Measurements from ENCODE around the gene CUL5. TPM values are rescaled to one million over a fixed set of nuclear protein-coding genes. Genes with fewer than 3 reads are reported as not detected.
"Not testable (repeated sequence)": the region's sequence is repeated elsewhere in the genome, so short reads cannot be mapped to it uniquely, and the experiment has no call there.

CUL5 gene
- total RNA-seq, 1 donor from 2014 or later = 28.7 TPM

DNA sequence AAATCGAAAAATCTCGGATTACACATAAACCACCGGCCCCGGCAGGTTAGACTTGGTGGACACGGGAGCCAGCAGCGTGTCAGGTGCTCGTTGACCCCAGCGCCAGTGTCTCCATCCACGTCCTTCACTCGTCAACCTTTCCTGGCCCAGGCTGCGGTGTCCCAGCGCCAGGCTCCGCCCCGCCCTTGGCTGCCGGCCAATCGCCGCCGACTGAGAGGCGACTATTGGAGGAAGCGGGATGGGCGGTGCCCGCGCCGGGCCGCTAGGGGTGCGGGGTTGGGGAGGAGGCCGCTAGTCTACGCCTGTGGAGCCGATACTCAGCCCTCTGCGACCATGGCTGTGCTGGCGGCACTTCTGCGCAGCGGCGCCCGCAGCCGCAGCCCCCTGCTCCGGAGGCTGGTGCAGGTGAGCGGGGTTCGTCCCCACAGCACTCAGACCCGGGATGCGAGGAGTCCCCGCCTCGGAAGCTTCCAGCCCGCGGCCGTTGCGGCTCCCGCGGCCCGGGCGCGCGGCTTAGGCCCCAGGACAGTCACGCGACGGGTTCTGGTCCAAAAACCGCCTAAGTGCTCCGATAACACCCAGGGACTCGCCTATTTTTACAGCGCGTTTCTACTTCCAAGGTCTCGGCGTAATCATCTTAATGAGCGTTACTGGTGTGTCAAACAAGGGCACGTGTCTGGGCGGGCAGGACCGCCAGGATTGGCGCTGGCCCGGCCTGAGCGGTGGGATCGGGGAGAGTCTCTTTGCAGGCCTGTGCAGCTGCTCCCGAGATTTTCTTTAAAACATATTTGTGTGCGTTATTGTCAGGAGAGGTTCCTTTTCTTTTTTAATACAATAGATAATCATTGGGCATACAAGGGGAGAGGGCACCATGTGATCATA, 112.8 kb downstream of the CUL5 start, which contains the start of gene ACAT1:
ACAT1 (plus strand) TSS at position 294 of the 882 bp plus-strand sequence; CDS start at position 334, 40 bp downstream.
- Histone ChIP-seq H3K4me3 (ENCODE audit: low read depth, low read length) (peak within 1 kb of the TSS; percentile 64), H3K27me3 (ENCODE audit: control insufficient read depth, insufficient read depth, low read length) (no peaks in the 10 kb centered on the region), H3K36me3 (ENCODE audit: control insufficient read depth, insufficient read depth, low read length) (no peaks in the 10 kb centered on the region)
- DNase-seq (ENCODE audit: low read depth) = peak; percentile 74
- TF ChIP-seq CTCF (IDR thresholded peaks at IDR 0.05; ENCODE audit: insufficient read depth, low read length, severe bottlenecking) = peak; percentile 21
- FAIRE-seq = no peak

GRCh38 chr11:108122166-108122628, 113.5 kb downstream of the CUL5 start:
- no peaks in the 10 kb centered on the region for H3K36me3 ChIP-seq (ENCODE audit: control insufficient read depth, insufficient read depth, low read length)
- no peaks in the 10 kb centered on the region for H3K27me3 ChIP-seq (ENCODE audit: control insufficient read depth, insufficient read depth, low read length)
- peak overlapping the region; percentile 64 for H3K4me3 ChIP-seq (ENCODE audit: low read depth, low read length)
- DNase-seq (ENCODE audit: low read depth) (no peak), FAIRE-seq (no peak)
- no peak for TF ChIP-seq CTCF (IDR thresholded peaks at IDR 0.05; ENCODE audit: insufficient read depth, low read length, severe bottlenecking)

DNA sequence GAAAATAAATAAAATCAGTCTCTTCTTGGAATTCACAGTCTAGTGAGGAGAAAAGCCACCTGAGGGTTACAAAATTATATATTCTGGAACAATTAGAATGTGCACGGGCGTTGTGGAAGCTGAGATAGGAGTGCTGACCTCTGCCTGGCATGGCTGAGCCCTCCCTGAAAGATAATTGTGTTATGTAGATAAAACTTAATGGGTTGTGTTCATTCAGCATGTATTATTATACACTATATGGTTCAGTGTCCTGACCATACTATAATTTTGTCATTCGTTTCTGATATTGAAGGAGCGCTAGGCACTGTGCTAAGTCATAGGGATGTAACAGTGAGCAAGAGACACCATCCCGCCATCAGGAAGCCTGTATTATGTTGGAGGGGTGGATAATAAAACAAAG, 116.4 kb downstream of the CUL5 start:
- DNase-seq (ENCODE audit: low read depth) (no peak), FAIRE-seq (no peak)
- no peaks in the 10 kb centered on the region for H3K36me3 ChIP-seq (ENCODE audit: control insufficient read depth, insufficient read depth, low read length)
- no peak for TF ChIP-seq CTCF (IDR thresholded peaks at IDR 0.05; ENCODE audit: insufficient read depth, low read length, severe bottlenecking)
- H3K27me3 ChIP-seq (ENCODE audit: control insufficient read depth, insufficient read depth, low read length) = no peaks in the 10 kb centered on the region
- no peak overlapping the region for H3K4me3 ChIP-seq (ENCODE audit: low read depth, low read length)

DNA sequence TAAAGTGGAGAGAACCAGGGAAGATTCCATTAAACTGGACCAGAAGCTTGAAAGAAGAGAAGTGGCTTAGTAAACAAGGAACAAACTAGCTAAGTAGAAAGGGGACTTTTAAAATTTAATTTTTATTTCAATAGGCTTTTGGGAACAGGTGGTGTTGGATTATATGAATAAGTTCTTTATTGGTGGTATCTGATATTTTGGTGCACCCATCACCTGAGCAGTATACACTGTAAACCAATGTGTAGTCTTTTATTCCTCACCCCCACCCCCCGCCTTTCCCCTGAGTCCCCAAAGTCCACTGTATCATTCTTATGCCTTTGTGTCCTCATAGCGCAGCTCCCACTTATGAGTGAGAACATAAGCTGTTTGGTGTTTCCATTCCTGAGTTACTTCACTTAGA, 120.1 kb downstream of the CUL5 start:
- H3K36me3 ChIP-seq (ENCODE audit: control insufficient read depth, insufficient read depth, low read length) = no peaks in the 10 kb centered on the region

GRCh38 chr11:108131993-108132392, 123.3 kb downstream of the CUL5 start:
- no peak for FAIRE-seq
- H3K4me3 ChIP-seq (ENCODE audit: low read depth, low read length) = no peak overlapping the region
- TF ChIP-seq CTCF (IDR thresholded peaks at IDR 0.05; ENCODE audit: insufficient read depth, low read length, severe bottlenecking) = no peak
- no peaks in the 10 kb centered on the region for H3K27me3 ChIP-seq (ENCODE audit: control insufficient read depth, insufficient read depth, low read length)
- no peaks in the 10 kb centered on the region for H3K36me3 ChIP-seq (ENCODE audit: control insufficient read depth, insufficient read depth, low read length)
- no peak for DNase-seq (ENCODE audit: low read depth)

More for the DNA sequence above, 120.1 kb downstream of the CUL5 start:
- Histone ChIP-seq H3K27me3 (ENCODE audit: control insufficient read depth, insufficient read depth, low read length) (no peaks in the 10 kb centered on the region), H3K4me3 (ENCODE audit: low read depth, low read length) (no peak overlapping the region)
- DNase-seq (ENCODE audit: low read depth) = no peak
- no peak for TF ChIP-seq CTCF (IDR thresholded peaks at IDR 0.05; ENCODE audit: insufficient read depth, low read length, severe bottlenecking)
- no peak for FAIRE-seq

GRCh38 chr11:108132993-108133538, 124.4 kb downstream of the CUL5 start:
- FAIRE-seq; H3K27me3 ChIP-seq (ENCODE audit: control insufficient read depth, insufficient read depth, low read length); H3K36me3 ChIP-seq (ENCODE audit: control insufficient read depth, insufficient read depth, low read length); H3K4me3 ChIP-seq (ENCODE audit: low read depth, low read length); DNase-seq (ENCODE audit: low read depth): not testable (repeated sequence)
